CD4-positive, CD25-positive, alpha-beta regulatory T cell (primary cell): ENCODE measurements around the gene CLCA2. TPM values are rescaled to one million over a fixed set of nuclear protein-coding genes. Genes with fewer than 3 reads are reported as not detected.

Experiments
- ATAC-seq, 2 donors: fragments of 150-1000 bp; cut with Tn5 transposase; one replicate each; pipeline ENCODE4 v1.10.0; 2021; ENCODE audit warnings: low read depth in 2 of 2, moderate number of reproducible peaks in 2 of 2, moderate library complexity in 1 of 2
- DNase-seq, 3 donors: peaks; one replicate each; pipeline versions ENCODE4 v3.0.0 to v3.0.0-alpha.2; 2012 to 2022; ENCODE audit warnings: mixed read lengths in 1 of 3
- H3K27ac ChIP-seq: one replicate; pipeline ENCODE4 v1.7.0; 2013; ENCODE audit warnings: mild to moderate bottlenecking, low read length; ENCODE audit not compliant: insufficient read depth, poor library complexity, severe bottlenecking
- H3K27me3 ChIP-seq: one replicate; pipeline ENCODE4 v1.7.0; 2013; ENCODE audit warnings: low read length; ENCODE audit not compliant: control insufficient read depth, insufficient read depth
- H3K36me3 ChIP-seq: one replicate; pipeline ENCODE4 v1.7.0; 2013; ENCODE audit warnings: mild to moderate bottlenecking, low read length, moderate library complexity; ENCODE audit not compliant: control insufficient read depth, insufficient read depth
- H3K4me1 ChIP-seq: 2 replicates; pipeline ENCODE4 v1.7.0; 2013; ENCODE audit warnings: mild to moderate bottlenecking, low read length; ENCODE audit not compliant: insufficient read depth, control insufficient read depth, poor library complexity, severe bottlenecking
- H3K4me3 ChIP-seq: one replicate; pipeline ENCODE4 v1.7.0; 2013; ENCODE audit warnings: low read depth, mild to moderate bottlenecking, low read length, moderate library complexity
- H3K9me3 ChIP-seq, 2 experiments: 1 replicate in 1 of 2; 2 replicates in 1 of 2; pipeline ENCODE4 v1.7.0; 2013; ENCODE audit warnings: low read length in 2 of 2, mild to moderate bottlenecking in 1 of 2, moderate library complexity in 1 of 2; ENCODE audit not compliant: control insufficient read depth in 2 of 2
- H3K27ac Mint-ChIP-seq, 3 donors: one replicate each; pipeline ENCODE4 v1.8.0; 2020 to 2022; ENCODE audit warnings: mild to moderate bottlenecking in 3 of 3, mixed read lengths in 3 of 3, moderate library complexity in 2 of 3
- H3K27me3 Mint-ChIP-seq: one replicate; pipeline ENCODE4 v1.8.0; 2022; ENCODE audit warnings: mild to moderate bottlenecking, mixed read lengths
- H3K36me3 Mint-ChIP-seq: one replicate; pipeline ENCODE4 v1.8.0; 2020; ENCODE audit warnings: mixed read lengths
- H3K4me1 Mint-ChIP-seq, 4 donors: one replicate each; pipeline ENCODE4 v1.8.0; 2020 to 2022; ENCODE audit warnings: mixed read lengths in 4 of 4, mild to moderate bottlenecking in 1 of 4
- H3K4me3 Mint-ChIP-seq, 4 donors: one replicate each; pipeline ENCODE4 v1.8.0; 2020 to 2022; ENCODE audit warnings: mild to moderate bottlenecking in 4 of 4, mixed read lengths in 4 of 4, moderate library complexity in 3 of 4
- H3K9me3 Mint-ChIP-seq, 7 donors: one replicate each; pipeline ENCODE4 v1.8.0; 2020 to 2022; ENCODE audit warnings: mixed read lengths in 7 of 7, mild to moderate bottlenecking in 3 of 7, moderate library complexity in 2 of 7
- polyA plus RNA-seq, 4 donors: library from polyadenylated mRNA; unstranded; fragments of 300-500 nt; fragmentation: Illumina TruSeq; gene quantifications; one replicate each; pipeline ENCODE4 v1.2.3, GENCODE V29; 2021
- total RNA-seq: library from RNA; stranded (reverse); gene quantifications from one replicate; pipeline ENCODE4 v1.2.3, GENCODE V29; 2022

CLCA2 gene
- total and polyA plus RNA-seq, 5 donors from 2014 or later, result not detected

- no peak for DNase-seq
- Mint-ChIP-seq H3K4me1 (no peaks in the 10 kb centered on the region), H3K27ac (no peak overlapping the region), H3K4me3 (no peak overlapping the region), H3K27me3 (peaks cover 11% of the 10 kb centered on the region), H3K36me3 (no peaks in the 10 kb centered on the region), H3K9me3 (no peaks in the 10 kb centered on the region)
- H3K9me3 ChIP-seq, result no peaks in the 10 kb centered on the region
- H3K27ac ChIP-seq, result no peak overlapping the region
- no peaks in the 10 kb centered on the region for H3K36me3 ChIP-seq
- no peak overlapping the region for H3K4me3 ChIP-seq
- H3K27me3 ChIP-seq, result no peaks in the 10 kb centered on the region
- no peak for ATAC-seq
- H3K4me1 ChIP-seq, result no peaks in the 10 kb centered on the region
Observed at GRCh38 chr1:86410879-86411278, 13.1 kb upstream of the CLCA2 start.

GRCh38 chr1:86416343-86416742, 7.6 kb upstream of the CLCA2 start:
- Mint-ChIP-seq H3K4me3 (no peak overlapping the region), H3K27me3 (peaks cover 9% of the 10 kb centered on the region), H3K4me1 (peaks cover 2 to 7% (median 5%) of the 10 kb centered on the region in 4 donors), H3K9me3 (peaks cover 0 to 2% (median 0%) of the 10 kb centered on the region in 7 donors), H3K27ac (no peak overlapping the region), H3K36me3 (no peaks in the 10 kb centered on the region)
- DNase-seq (no peak), ATAC-seq (no peak)
- H3K9me3 ChIP-seq, result no peaks in the 10 kb centered on the region
- H3K36me3 ChIP-seq, result no peaks in the 10 kb centered on the region
- no peaks in the 10 kb centered on the region for H3K27me3 ChIP-seq
- H3K4me3 ChIP-seq, result no peak overlapping the region
- no peaks in the 10 kb centered on the region for H3K4me1 ChIP-seq
- H3K27ac ChIP-seq, result no peak overlapping the region

- no peaks in the 10 kb centered on the region for H3K9me3 ChIP-seq
- peak overlapping the region in 1 of 4 donors; percentile 74 for H3K4me3 Mint-ChIP-seq
- peaks cover 7% of the 10 kb centered on the region for H3K27me3 ChIP-seq
- no peak overlapping the region for H3K27ac ChIP-seq
- DNase-seq (peak in 2 of 3 donors; percentile 54 to 68), ATAC-seq (peak; percentile 80 to 88)
- peaks cover 2 to 7% (median 5%) of the 10 kb centered on the region in 4 donors for H3K4me1 Mint-ChIP-seq
- H3K4me3 ChIP-seq, result peak overlapping the region; percentile 35
- no peaks in the 10 kb centered on the region for H3K4me1 ChIP-seq
- H3K27me3 Mint-ChIP-seq, result peaks cover 25% of the 10 kb centered on the region
- H3K36me3 ChIP-seq, result no peaks in the 10 kb centered on the region
- H3K27ac Mint-ChIP-seq, result peak overlapping the region in 2 of 3 donors; percentile 60 to 61
- H3K36me3 Mint-ChIP-seq, result no peaks in the 10 kb centered on the region
- H3K9me3 Mint-ChIP-seq, result peaks cover 0 to 2% (median 0%) of the 10 kb centered on the region in 7 donors
Observed at GRCh38 chr1:86419277-86419903, 4.6 kb upstream of the CLCA2 start.

- H3K27me3 ChIP-seq, result peaks cover 14% of the 10 kb centered on the region
- Mint-ChIP-seq H3K36me3 (no peaks in the 10 kb centered on the region), H3K4me1 (peaks cover 2 to 7% (median 5%) of the 10 kb centered on the region in 4 donors), H3K27me3 (peaks cover 32% of the 10 kb centered on the region), H3K9me3 (no peaks in the 10 kb centered on the region), H3K4me3 (no peak overlapping the region), H3K27ac (no peak overlapping the region)
- H3K4me1 ChIP-seq, result no peaks in the 10 kb centered on the region
- no peak overlapping the region for H3K27ac ChIP-seq
- H3K4me3 ChIP-seq, result no peak overlapping the region
- DNase-seq (no peak), ATAC-seq (no peak)
- H3K9me3 ChIP-seq, result no peaks in the 10 kb centered on the region
- no peaks in the 10 kb centered on the region for H3K36me3 ChIP-seq
Observed at GRCh38 chr1:86421601-86422280, 2.2 kb upstream of the CLCA2 start.

- DNase-seq (no peak), ATAC-seq (no peak)
- Histone ChIP-seq H3K4me3 (no peak overlapping the region), H3K27ac (no peak overlapping the region), H3K27me3 (peaks cover 14% of the 10 kb centered on the region), H3K4me1 (no peaks in the 10 kb centered on the region), H3K36me3 (no peaks in the 10 kb centered on the region), H3K9me3 (no peaks in the 10 kb centered on the region)
- Mint-ChIP-seq H3K4me3 (no peak overlapping the region), H3K9me3 (no peaks in the 10 kb centered on the region), H3K36me3 (no peaks in the 10 kb centered on the region), H3K4me1 (peaks cover 2 to 7% (median 5%) of the 10 kb centered on the region in 4 donors), H3K27ac (no peak overlapping the region), H3K27me3 (peaks cover 32% of the 10 kb centered on the region)
Observed at GRCh38 chr1:86423473-86423872, 498 bp upstream of the CLCA2 start.

- Mint-ChIP-seq H3K9me3 (no peaks in the 10 kb centered on the region), H3K36me3 (no peaks in the 10 kb centered on the region), H3K4me1 (no peaks in the 10 kb centered on the region), H3K27ac (no peak overlapping the region), H3K4me3 (no peak overlapping the region), H3K27me3 (peaks cover 12% of the 10 kb centered on the region)
- Histone ChIP-seq H3K36me3 (no peaks in the 10 kb centered on the region), H3K27ac (no peak overlapping the region), H3K27me3 (peaks cover 12% of the 10 kb centered on the region), H3K4me1 (no peaks in the 10 kb centered on the region), H3K9me3 (no peaks in the 10 kb centered on the region), H3K4me3 (no peak overlapping the region)
- DNase-seq, result peak in 1 of 3 donors; percentile 6
- ATAC-seq, result no peak
Observed at GRCh38 chr1:86429122-86429725, 5.3 kb downstream of the CLCA2 start.

- Mint-ChIP-seq H3K27me3 (peaks cover 13% of the 10 kb centered on the region), H3K36me3 (no peaks in the 10 kb centered on the region), H3K27ac (no peak overlapping the region), H3K9me3 (no peaks in the 10 kb centered on the region), H3K4me3 (no peak overlapping the region), H3K4me1 (no peaks in the 10 kb centered on the region)
- Histone ChIP-seq H3K9me3 (no peaks in the 10 kb centered on the region), H3K4me1 (no peaks in the 10 kb centered on the region), H3K4me3 (no peak overlapping the region), H3K27ac (no peak overlapping the region), H3K36me3 (no peaks in the 10 kb centered on the region), H3K27me3 (peaks cover 14% of the 10 kb centered on the region)
- DNase-seq (peak in 1 of 3 donors; percentile 42), ATAC-seq (no peak)
Observed at GRCh38 chr1:86429835-86430234, 5.9 kb downstream of the CLCA2 start.
